Muscle of leg (tissue), 11 donors: Measurements from ENCODE around the gene CSK. TPM values are rescaled to one million over a fixed set of nuclear protein-coding genes. Genes with fewer than 3 reads are reported as not detected.
"Not testable (repeated sequence)": the region's sequence is repeated elsewhere in the genome, so short reads cannot be mapped to it uniquely, and the experiment has no call there.

Experiments used
- DNase-seq: peaks from one replicate; pipeline ENCODE4 v3.0.0; 2013
- H3K27ac ChIP-seq: one replicate; pipeline ENCODE4 v1.5.1; 2013; ENCODE audit warnings: mild to moderate bottlenecking, low read length, control low read depth
- H3K27me3 ChIP-seq: one replicate; pipeline ENCODE4 v1.6.1; 2013; ENCODE audit warnings: low read length; ENCODE audit not compliant: control insufficient read depth, insufficient read depth
- H3K36me3 ChIP-seq: one replicate; pipeline ENCODE4 v1.6.1; 2013; ENCODE audit warnings: low read length; ENCODE audit not compliant: control insufficient read depth, insufficient read depth
- H3K4me1 ChIP-seq: one replicate; pipeline ENCODE4 v1.6.1; 2013; ENCODE audit warnings: low read length; ENCODE audit not compliant: control insufficient read depth, insufficient read depth
- H3K4me3 ChIP-seq: one replicate; pipeline ENCODE4 v1.5.1; 2013; ENCODE audit warnings: low read length, control low read depth
- H3K9me3 ChIP-seq: replicated peaks from 2 replicates; pipeline ENCODE4 v1.6.1; 2013; ENCODE audit warnings: low read depth, low read length; ENCODE audit not compliant: control insufficient read depth
- WGBS: methylation state at CpG from one replicate; pipeline ENCODE4 v1.1.5; 2013; ENCODE audit warnings: missing lambda C conversion rate; ENCODE audit not compliant: insufficient coverage; 5-methylcytosine and 5-hydroxymethylcytosine counted together
- polyA plus RNA-seq, 8 donors: library from polyadenylated mRNA; unstranded; fragments of 120-200 nt; gene quantifications; one replicate each; pipeline versions ENCODE4 v1.2.1 to v1.2.3, GENCODE V29; 2013; ENCODE audit warnings: inconsistent platforms in 1 of 8, low replicate concordance in 1 of 8; ENCODE audit not compliant: insufficient read length in 8 of 8, insufficient read depth in 1 of 8
- total RNA-seq: library from RNA; stranded (reverse); fragments of 120-200 nt; gene quantifications from one replicate; pipeline ENCODE4 v1.2.4, GENCODE V29; 2013

CSK gene
- total and polyA plus RNA-seq, 9 donors = 13.5 to 47.0 (median 36.2) TPM

GRCh38 chr15:74779162-74779648, 2.7 kb upstream of the CSK start:
- Histone ChIP-seq H3K36me3 (no peaks in the 10 kb centered on the region), H3K4me3 (no peak overlapping the region), H3K4me1 (peaks cover 59% of the 10 kb centered on the region), H3K27ac (no peak overlapping the region), H3K9me3 (no peaks in the 10 kb centered on the region), H3K27me3 (peaks cover 3% of the 10 kb centered on the region)
- 67% methylated on average over 1 of the region's 7 CpGs for WGBS
- DNase-seq = no peak

GRCh38 chr15:74780523-74781430, 1.1 kb upstream of the CSK start:
- Histone ChIP-seq H3K9me3 (no peaks in the 10 kb centered on the region), H3K36me3 (peaks cover 13% of the 10 kb centered on the region), H3K27me3 (peaks cover 3% of the 10 kb centered on the region), H3K4me3 (peak overlapping the region; percentile 52), H3K27ac (peak overlapping the region; percentile 64), H3K4me1 (peaks cover 69% of the 10 kb centered on the region)
- 53% methylated on average over 16 of the region's 16 CpGs for WGBS
- no peak for DNase-seq

- peak overlapping the region; percentile 77 for H3K4me3 ChIP-seq
- no peaks in the 10 kb centered on the region for H3K9me3 ChIP-seq
- under 1% methylated on average over 29 of the region's 72 CpGs for WGBS
- H3K36me3 ChIP-seq = peaks cover 22% of the 10 kb centered on the region
- peaks cover 73% of the 10 kb centered on the region for H3K4me1 ChIP-seq
- H3K27ac ChIP-seq = peak overlapping the region; percentile 18
- peak; percentile 59 for DNase-seq
- H3K27me3 ChIP-seq = peaks cover 3% of the 10 kb centered on the region
Measured at GRCh38 chr15:74782259-74783071, 585 bp downstream of the CSK start.

GRCh38 chr15:74783072-74783807, 1.4 kb downstream of the CSK start:
- Histone ChIP-seq H3K36me3 (peaks cover 24% of the 10 kb centered on the region), H3K4me3 (peak overlapping the region; percentile 77), H3K27ac (peak overlapping the region; percentile 18), H3K9me3 (no peaks in the 10 kb centered on the region), H3K4me1 (peaks cover 73% of the 10 kb centered on the region), H3K27me3 (peaks cover 3% of the 10 kb centered on the region)
- DNase-seq = no peak
- WGBS = 3% methylated on average over 10 of the region's 13 CpGs

GRCh38 chr15:74783808-74784175, 1.9 kb downstream of the CSK start:
- Histone ChIP-seq H3K4me3 (peak overlapping the region; percentile 77), H3K36me3 (peaks cover 29% of the 10 kb centered on the region), H3K4me1 (peaks cover 79% of the 10 kb centered on the region), H3K27ac (peak overlapping the region; percentile 18), H3K27me3 (peaks cover 3% of the 10 kb centered on the region), H3K9me3 (no peaks in the 10 kb centered on the region)
- 21% methylated on average over 3 of the region's 3 CpGs for WGBS
- DNase-seq = no peak

- Histone ChIP-seq H3K27me3 (peaks cover 3% of the 10 kb centered on the region), H3K4me1 (peaks cover 87% of the 10 kb centered on the region), H3K9me3 (no peaks in the 10 kb centered on the region), H3K36me3 (peaks cover 29% of the 10 kb centered on the region), H3K27ac (peak overlapping the region; percentile 1), H3K4me3 (peak overlapping the region; percentile 5)
- 46% methylated on average over 6 of the region's 8 CpGs for WGBS
- DNase-seq = no peak
Measured at GRCh38 chr15:74784426-74785193, 2.7 kb downstream of the CSK start.

GRCh38 chr15:74785194-74786032, 3.5 kb downstream of the CSK start:
- Histone ChIP-seq H3K27me3 (no peaks in the 10 kb centered on the region), H3K4me1 (peaks cover 87% of the 10 kb centered on the region), H3K27ac (peak overlapping the region; percentile 7), H3K9me3 (no peaks in the 10 kb centered on the region), H3K4me3 (no peak overlapping the region), H3K36me3 (peaks cover 29% of the 10 kb centered on the region)
- no peak for DNase-seq
- WGBS = 71% methylated on average over 9 of the region's 13 CpGs

- not testable (repeated sequence) for H3K4me3 ChIP-seq, H3K27me3 ChIP-seq, H3K9me3 ChIP-seq, DNase-seq
- Histone ChIP-seq H3K27ac (peak overlapping the region; percentile 13), H3K36me3 (peaks cover 29% of the 10 kb centered on the region), H3K4me1 (peaks cover 84% of the 10 kb centered on the region)
- 85% methylated on average over 2 of the region's 12 CpGs for WGBS
Measured at GRCh38 chr15:74786081-74786480, 4.2 kb downstream of the CSK start.
